Stimulated activated CD8-positive, alpha-beta memory T cell treated with anti-CD3 and anti-CD28 coated beads, Interleukin-15, amount 100 ng/mL, for 24 hours (primary cell): Measurements from ENCODE around the gene C17orf58.
A peak's percentile ranks its signal among the peaks of the same experiment; 100 is the strongest.
"Not testable (repeated sequence)": the region's sequence is repeated elsewhere in the genome, so short reads cannot be mapped to it uniquely, and the experiment has no call there.

Experiments
- DNase-seq: peaks from one replicate; pipeline ENCODE4 v3.0.0-alpha.2; 2020; ENCODE audit warnings: low read depth

C17orf58 gene

DNA sequence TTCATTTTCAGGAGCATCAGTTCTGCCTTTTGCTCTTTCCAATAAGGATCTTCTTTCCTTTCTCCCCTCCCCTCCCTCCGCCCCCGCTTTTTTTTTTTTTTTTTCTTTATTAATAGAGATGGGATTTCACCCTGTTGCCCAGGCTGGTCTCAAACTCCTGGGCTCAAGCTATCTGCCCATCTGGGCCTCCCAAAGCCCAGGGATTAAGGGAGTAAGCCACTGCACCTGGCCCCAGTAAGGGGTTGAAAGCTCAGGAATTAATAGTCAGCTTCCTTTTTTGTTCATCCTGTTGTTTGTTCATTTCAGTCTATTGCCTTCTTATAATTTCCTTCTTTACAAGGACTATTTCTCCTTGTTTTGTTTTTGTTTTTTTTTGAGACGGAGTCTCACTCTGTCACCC, 7.9 kb upstream of the C17orf58 start:
- no peak for DNase-seq

DNA sequence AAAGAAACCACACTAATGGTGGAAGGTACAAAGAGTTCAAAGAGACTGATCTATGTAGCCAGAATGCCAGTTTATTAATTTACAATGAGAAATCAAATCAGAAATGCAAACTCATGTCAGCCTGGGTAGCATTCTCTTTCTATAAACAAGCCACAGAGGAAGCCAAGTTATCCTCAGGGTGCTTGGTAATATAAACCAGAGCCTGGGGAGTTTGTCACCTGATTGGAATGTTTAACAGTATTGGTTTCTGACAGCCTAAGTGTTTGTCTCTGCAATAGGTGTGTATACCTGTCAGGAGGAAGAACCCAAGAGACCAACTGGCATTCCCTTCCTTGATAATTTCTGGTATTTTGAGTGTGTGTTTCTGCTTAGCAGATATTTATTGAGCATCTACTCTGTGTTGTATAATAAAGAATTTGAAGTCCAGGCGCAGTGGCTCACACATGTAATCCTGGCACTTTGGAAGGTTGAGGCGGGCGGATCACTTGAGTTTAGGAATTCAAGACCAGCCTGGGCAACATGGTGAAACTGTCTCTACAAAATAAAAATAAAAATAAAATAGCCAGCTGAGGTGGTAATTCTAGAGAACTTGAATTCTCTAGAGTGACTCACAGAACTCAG, 3.1 kb upstream of the C17orf58 start:
- no peak for DNase-seq

DNA sequence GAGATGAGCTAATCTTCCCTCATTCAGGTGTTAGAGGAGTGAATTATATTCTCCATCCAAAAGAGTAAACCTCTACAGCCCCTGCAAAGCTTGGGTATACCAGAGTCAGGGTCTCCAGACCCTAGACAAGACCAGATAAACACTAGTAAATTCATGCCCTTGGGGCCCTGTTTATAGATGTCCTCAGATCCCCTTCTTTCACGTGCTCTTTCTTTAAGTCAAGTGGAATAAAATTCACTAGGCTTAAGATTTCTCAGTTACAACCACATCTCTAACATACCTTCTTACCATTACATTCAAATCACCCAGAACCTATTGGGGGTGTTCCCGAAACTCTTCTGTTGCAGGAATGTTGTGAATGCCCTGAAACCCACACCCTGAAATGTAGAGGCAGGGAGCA, 2.2 kb upstream of the C17orf58 start:
- DNase-seq = no peak

DNA sequence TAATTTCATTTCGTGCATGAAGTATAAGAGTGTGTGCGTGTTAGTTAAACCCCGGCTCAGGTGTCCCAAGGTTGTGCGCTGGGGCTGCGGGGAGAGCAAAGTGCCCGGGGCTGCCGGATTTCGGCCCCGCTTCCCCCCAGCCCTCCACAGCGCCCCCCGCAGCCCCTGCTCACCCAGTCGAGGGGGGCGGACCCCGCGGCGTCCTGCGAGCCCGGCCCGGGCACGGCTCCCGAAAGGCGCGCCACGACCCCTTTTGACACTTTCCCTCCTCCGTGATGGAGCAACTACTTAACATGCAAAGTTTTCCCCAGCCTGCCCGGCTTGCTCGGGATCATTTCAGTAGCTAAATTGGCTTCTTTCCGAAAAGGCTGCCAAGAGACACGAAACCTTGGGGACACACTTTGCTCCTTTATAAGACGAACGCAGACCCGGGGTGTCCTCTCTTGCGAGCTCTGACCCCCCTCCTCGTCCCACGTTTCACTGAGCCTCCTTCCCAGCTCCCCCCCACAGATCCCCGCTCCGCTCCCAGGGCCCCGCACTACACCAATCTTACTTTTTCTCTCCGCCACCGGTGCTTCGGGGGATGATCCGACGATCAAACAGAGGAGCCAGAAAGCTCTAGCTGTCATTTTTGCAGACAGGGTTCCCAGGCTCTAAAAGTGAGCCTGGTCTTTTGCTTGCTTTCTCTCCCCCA, 552 bp downstream of the C17orf58 start:
- no peak for DNase-seq

DNA sequence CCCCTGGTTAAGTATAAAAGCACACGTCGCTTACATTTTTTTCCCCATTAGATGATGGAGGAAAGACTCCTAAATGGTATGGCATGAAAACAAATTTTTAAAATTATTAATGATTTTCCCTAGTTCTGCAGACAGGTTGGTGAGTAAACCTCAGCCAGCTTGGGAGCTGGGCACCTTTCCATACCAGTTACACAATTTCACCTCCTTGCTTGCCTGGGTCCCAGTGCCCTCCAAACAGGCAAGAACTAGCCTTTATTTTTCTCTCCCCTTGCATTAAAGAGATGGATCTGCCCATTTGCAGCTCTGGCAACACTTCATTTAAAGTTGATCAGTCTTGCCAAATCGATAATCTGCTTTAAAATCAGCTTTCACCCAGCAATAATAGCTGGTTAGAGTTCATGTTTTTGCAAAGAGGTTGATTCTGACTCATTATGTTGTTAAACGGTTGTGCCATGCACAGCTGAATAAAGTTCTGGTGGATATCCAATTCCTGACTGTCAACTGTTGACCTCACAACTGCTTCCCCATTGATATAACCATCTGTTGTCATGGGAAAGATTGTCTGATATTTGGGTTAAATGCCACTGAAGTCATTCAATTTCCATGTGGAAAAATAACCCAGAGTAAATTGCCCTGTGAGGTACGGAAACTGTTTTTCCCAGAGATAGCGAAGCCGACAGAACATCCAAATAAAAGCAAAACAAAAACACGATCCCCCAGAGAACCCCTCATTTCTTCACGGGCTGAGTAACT, 1.3 kb downstream of the C17orf58 start:
- no peak for DNase-seq

DNA sequence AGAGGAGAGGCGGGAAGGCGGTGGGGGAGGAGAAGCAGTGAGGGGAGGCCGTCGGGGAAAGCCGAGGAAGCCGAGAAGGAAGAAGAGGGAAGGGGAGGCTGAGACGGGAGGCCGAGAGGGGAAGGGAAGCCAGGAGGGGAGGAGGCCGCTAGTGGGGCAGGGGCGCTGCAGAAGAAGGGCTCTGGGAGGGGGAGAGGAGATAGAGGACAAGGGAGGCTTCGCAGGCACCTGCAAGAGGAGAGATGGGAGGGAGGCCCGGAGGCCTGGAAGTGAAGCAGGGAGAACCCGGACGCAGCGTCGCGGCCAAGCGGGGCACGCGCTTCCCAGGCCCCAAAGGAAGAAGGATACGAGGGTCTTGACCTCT, 2.3 kb downstream of the C17orf58 start:
- no peak for DNase-seq

DNA sequence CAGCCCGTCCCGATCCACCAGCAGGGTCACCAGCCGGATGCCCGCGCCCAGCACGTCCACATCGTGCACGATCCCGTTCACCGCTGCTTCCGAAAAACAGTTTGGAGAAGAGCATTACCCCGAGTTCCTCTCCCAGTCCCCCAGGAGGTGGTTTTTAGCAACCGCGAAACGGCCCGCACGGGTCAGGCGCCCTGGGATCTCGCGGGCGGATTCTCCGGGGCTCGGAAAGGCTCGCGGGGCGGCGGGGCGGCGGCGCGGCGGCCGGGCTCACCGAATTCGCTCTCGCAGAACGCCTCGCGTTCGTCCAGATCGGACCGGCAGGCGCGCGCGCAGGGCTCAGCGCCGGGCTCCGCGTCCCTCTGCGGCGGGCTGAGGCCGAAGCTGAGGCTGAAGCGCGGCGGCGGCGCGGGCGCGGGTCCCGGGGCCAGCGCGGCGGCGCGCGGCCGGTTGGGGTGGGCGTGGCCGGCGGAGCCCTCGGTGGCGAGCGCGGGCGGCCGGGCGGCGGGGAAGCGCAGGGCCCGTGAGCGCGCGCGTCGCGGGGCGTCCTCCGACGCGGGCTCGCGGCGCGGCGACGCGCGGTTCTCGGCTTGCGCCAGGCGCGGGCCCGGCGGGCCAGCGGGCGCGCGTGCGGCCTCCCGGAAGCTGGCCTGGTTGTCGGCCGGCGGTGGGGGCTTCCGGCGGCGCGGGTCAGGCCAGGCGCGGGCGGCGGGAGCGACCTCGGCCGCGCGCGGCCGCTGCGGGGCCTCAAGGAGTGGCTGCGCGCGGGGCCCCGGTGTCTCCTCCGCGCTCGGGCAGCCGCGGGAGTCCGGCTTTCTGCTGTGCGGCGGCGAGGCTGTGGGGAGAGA, 2.9 kb downstream of the C17orf58 start:
- DNase-seq = peak; percentile 47

DNA sequence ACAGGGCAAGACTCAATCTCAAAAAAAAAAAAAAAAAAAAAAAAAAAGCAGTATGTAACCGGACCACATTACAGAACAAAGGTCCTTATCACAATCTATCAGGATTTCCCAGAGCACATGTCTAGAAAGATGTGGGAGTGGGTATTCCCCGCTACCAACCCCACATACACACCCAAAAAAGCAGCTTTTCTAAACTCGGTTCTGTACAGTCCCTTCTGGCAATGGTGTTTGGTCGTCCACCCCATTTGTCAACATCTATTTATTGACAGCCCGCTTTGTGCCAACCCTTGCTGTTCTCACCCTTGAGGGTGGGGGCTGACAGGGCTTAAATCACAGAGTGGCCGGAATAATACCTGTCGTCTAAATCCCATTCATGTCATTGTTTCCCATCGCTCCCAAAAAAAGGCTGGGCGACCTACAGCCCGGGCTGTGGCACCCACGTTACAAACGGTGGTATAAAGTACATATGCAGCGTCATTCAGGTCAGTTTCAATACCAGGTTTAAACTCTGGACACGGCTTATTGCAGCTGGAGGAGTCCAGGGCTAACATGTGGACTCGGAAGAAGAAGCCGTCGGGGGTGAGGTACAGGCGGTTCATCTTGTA, 3.6 kb downstream of the C17orf58 start:
- no peak for DNase-seq

DNA sequence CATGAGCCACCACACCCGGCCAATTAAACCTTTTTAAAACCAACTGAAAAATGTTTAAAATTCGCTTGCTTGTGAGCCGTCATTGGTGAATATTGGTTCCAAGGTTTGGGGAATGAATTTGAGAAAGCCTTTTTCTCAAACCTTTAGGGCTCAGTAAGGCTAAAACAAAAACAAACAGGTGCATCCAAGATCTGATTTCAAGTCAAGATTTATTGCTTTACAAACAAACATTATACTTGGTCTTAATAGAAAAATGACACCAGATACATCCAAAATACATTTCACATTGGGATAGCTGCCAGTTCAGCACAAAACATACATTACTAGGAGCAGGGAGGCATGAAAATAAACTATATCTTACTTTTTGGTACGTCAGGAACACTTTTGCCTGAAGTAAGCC, 5.4 kb downstream of the C17orf58 start:
- no peak for DNase-seq

DNA sequence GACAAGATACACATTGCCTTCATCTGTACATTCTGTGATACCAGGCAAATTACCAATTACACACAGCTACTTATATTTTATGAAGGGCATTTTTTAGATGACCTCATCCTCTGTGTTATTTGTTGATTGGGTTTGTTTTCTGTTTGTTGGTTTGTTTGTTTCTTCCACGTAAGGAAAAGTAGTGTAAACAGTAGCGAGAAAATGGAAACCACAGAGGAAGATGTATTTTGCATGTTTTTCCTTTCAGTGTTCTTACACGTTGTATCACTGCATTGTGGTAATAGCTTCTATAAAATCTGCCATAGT, 12.9 kb downstream of the C17orf58 start:
- DNase-seq = no peak

DNA sequence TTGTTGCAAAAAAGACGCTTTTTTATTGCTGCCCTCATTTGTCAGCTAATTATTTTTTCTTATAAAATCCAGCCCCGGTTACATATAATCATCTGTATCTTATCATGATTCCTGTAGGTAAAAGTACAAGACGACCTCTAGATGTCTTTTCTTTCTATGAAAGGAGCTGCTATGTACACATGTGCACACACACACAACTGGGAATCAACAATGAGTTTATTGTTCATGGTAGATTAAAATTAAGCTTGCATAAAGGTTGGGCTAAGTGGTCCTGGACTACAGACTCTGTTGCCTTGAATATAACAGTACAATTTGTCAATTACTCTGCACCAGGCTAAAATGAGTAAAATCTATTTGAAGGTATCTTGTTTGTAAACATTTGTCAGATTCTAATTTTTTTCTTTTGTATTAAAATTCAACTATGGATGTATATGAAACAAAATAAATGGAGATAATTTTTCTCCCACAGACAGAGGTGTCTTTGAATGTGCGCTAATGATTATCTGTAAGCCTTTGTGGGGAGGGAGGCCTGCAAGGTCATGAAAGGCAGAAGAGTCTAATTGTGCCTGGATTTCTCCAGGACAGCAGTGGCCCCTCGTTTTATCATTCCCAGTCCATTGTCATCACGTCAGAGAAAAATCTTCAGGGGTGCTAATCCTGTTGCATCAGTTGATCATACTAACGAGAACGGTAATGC, 13.4 kb downstream of the C17orf58 start:
- no peak for DNase-seq

DNA sequence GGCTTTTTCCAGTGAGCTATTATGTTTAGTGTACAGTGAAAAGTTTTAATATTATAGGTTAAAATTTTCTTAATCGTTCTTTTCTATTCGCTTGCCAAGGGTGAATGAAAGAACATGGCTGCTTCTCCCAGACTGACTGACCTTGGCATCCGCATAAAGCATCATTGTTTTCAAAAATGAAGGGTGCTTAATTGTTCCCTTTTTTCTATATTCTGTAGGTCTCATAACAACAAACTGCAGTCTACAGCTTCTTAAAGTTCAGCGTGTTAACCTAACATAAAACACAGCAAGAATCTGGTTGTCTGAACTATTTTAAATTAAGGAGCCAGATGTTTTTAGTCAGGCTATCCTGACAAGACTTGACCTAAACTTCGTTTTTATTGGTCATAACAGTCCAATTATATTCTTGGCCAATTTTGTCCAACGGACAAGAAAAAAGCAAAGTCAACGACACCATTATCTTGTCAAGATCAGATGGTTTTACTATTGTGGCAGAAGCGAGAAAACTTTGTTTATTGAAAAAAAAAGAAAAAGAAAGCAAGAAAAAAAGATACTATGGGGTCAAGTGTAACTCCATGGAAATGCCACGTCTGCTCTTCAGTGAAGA, 14.1 kb downstream of the C17orf58 start:
- no peak for DNase-seq

DNA sequence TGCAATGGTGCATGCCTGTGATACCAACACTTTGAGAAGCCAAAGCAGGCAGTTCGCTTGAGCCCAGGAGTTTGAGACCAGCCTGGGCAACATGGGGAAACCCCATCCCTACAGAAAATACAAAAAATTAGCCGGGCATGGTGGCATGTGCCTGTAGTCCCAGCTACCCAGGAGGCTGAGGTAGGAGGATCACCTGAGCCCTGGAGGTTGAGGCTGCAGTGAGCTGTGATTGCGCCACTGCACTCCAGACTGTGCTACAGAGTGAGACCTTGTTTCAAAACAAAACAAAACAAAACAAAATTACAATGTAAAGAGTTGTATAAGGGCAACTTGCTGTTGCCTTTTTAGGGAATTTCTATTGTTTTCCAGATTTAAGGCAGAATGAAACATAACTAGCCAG, 15.4 kb downstream of the C17orf58 start:
- DNase-seq = not testable (repeated sequence)

DNA sequence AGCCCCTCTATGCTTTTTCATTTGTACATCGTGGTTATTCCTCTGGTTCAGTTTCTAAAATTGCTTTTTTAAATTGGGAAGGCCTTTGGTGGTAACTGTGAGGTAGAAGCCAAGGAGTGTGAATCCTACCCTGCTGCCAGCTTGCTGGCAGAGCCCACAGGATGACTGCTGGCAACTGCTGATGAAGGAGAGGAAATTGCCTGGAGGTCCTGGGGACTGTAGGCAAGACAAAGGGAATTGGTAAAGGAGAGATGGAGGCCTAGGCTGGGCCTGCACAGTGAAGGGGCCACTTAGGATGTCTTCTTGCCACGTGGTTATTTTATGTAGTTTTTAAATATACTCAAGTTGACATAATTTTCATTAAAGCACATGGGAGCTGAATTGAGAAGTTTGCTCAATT, 15.8 kb downstream of the C17orf58 start:
- no peak for DNase-seq

DNA sequence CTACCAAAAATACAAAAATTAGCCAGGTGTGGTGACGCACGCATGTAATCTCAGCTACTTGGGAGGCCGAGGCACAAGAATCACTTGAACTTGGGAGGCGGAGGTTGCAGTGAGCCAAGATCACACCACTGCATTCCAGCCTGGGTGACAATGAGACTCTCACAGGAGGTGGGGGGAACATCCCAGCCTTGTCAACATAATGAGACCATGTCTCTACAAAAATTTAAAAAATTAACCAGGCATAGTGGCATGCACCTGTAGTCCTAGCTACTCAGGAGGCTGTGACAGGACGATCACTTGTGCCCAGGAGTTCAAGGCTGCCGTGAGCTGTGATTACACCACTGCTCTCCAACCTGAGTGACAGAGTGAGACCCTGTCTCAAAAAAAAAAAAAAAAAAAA, 20.0 kb downstream of the C17orf58 start:
- not testable (repeated sequence) for DNase-seq

DNA sequence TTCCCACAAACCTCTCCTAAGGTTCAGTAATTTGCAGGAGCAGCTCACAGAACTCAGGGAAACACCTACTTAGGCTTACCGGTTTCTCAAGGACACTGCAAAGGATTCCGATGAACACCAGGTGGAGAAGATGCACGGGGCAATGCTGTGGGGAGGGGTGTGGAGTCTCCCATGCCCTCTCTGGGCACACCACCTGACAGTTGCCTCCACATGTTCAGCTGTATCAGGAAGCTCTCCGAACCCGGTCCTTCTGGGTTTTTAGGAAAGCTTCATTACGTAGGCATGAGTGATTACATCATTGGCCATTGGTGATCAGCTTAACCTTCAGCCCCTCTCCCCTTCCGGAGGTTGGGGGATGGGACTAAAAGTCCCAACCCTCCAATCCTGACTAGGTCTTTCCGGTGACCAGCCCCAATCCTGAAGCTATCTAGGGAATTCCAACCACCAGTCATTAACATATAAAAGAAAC, 21.6 kb downstream of the C17orf58 start:
- DNase-seq = no peak

DNA sequence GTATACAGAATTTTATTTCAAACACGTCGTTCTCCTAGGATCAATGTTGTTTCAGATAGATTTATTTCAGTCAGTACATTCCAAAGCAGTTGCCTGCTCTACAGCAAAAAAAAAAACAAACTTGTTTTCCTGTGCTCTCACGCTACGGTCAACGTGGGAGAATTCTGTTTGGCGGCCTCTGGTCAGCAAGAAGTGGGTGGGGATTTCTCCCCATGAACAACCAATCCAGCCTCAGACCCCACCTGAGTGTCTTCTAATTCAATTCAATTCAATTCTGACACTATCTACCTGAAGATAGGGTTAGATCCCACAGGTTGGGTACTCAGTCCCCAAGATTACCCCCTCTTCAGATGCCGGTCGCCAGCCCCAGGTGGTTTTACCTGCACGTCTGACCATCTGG, 22.1 kb downstream of the C17orf58 start:
- DNase-seq = no peak

DNA sequence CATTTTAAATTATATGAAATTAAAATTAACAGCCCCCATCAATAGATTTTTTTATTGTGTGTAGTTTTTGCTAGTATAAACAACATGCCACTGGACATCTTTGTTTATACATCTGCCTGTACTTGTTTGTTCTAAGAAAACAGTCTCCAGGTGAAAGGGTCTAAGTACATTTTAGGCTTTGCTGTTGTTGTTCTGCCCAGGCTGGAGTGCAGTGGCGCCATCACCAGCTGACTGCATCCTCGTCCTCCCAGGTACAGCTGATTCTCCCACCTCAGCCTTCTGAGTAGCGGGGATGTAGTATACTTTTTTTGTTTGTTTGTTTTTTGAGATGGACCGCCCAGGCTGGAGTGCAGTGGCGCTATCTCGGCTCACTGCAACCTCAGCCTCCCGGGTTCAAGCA, 25.5 kb downstream of the C17orf58 start:
- no peak for DNase-seq

DNA sequence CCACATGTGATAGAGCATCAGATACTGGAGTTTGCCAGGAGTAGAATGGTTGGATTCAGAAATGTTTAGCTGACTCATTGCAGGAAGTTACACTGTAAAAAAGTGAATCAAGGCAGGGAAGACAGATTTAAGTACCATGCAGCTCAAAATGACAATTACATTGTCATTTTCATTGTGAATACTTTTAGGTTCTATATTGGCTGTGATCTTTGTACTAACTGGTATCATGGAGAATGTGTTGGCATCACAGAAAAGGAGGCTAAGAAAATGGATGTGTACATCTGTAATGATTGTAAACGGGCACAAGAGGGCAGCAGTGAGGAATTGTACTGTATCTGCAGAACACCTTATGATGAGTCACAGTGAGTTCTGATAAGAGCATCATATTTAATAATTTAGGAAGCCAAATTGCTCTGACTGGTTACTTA, 33.1 kb downstream of the C17orf58 start:
- DNase-seq = peak; percentile 15

DNA sequence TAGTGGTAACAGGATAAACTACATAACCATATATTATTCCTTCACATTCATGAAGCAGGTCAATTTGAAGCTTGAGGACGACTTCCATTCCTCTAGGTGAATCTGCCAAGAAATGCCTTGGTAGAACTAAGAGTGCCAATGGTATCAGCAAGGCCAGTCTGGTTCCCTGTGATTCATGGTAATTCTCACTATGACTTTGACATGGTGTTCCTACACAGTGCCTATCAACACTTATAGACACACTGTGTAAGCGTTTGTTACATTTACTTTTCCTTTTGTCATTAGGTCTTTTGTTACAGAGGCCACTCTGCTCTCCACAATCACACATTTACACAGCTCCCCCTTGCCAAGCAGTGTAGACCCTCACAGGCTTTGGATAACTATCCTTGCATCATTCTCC, 34.1 kb downstream of the C17orf58 start:
- DNase-seq = not testable (repeated sequence)

DNA sequence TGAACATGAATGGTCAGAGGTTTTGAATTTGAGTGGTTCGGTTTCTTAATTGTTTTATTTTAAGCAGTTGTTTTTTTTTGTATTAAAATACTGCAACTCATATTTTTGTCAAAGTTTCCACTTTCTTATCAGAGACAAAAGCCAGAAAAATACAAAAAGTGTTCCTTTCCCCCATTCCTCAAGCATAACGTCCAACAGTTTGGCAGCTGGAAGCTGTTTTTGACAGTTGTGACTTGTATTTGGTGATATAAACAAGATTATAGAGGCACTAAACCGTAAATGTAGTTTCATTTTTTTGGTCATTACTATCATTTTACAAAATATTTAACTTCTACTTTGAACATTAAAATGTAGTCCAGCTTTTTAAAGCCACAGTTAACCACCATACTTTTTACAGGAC, 36.0 kb downstream of the C17orf58 start:
- DNase-seq = not testable (repeated sequence)
